GM23338 (cell line): ENCODE results near the gene ITPRIPL2. TPM values are rescaled to one million over a fixed set of nuclear protein-coding genes. Genes with fewer than 3 reads are reported as not detected.

Experiments
- ATAC-seq: fragments of 200-7000 bp; cut with Tn5 transposase; 3 replicates; pipeline ENCODE4 v1.9.1; 2020
- DNase-seq: peaks from one replicate; pipeline ENCODE4 v3.0.0-alpha.2; 2015; ENCODE audit warnings: low spot score
- H2AFZ ChIP-seq: fragments of 200-600 bp; sonication (generic); 2 replicates; pipeline ENCODE4 v1.8.0; 2016; ENCODE audit warnings: antibody characterized with exemption, mild to moderate bottlenecking, moderate library complexity
- H3F3A ChIP-seq: fragments of 200-600 bp; sonication (generic); replicated peaks from 2 replicates; pipeline ENCODE4 v1.8.0; 2017; ENCODE audit warnings: antibody characterized with exemption, mixed run types, low read depth
- H3K27ac ChIP-seq: fragments of 200-600 bp; sonication (generic); 2 replicates; pipeline ENCODE4 v1.6.1; 2016; ENCODE audit warnings: low read depth
- H3K27me3 ChIP-seq: fragments of 200-600 bp; sonication (generic); 2 replicates; pipeline ENCODE4 v1.8.0; 2016; ENCODE audit warnings: mild to moderate bottlenecking, mixed run types, moderate library complexity; ENCODE audit not compliant: insufficient read depth
- H3K36me3 ChIP-seq: fragments of 200-600 bp; sonication (generic); 2 replicates; pipeline ENCODE4 v1.8.0; 2016; ENCODE audit warnings: mild to moderate bottlenecking; ENCODE audit not compliant: insufficient read depth
- H3K4me1 ChIP-seq: fragments of 200-600 bp; sonication (generic); 2 replicates; pipeline ENCODE4 v1.8.0; 2016; ENCODE audit warnings: mild to moderate bottlenecking, moderate library complexity; ENCODE audit not compliant: insufficient read depth
- H3K4me2 ChIP-seq: fragments of 200-600 bp; sonication (generic); 2 replicates; pipeline ENCODE4 v1.7.1; 2017; ENCODE audit warnings: mixed run types
- H3K4me3 ChIP-seq: fragments of 200-600 bp; sonication (generic); 2 replicates; pipeline ENCODE4 v1.6.1; 2016; ENCODE audit warnings: mixed run types
- H3K79me2 ChIP-seq: fragments of 200-600 bp; sonication (generic); replicated peaks from 2 replicates; pipeline ENCODE4 v1.8.0; 2017; ENCODE audit warnings: mild to moderate bottlenecking; ENCODE audit not compliant: insufficient read depth
- H3K9me2 ChIP-seq: fragments of 200-600 bp; sonication (generic); 2 replicates; pipeline ENCODE4 v1.8.0; 2017; ENCODE audit not compliant: insufficient read depth
- H4K20me1 ChIP-seq: fragments of 200-600 bp; sonication (generic); replicated peaks from 2 replicates; pipeline ENCODE4 v1.8.0; 2017; ENCODE audit warnings: mild to moderate bottlenecking; ENCODE audit not compliant: insufficient read depth
- H3K27ac Mint-ChIP-seq: 2 replicates; pipeline ENCODE4 v1.8.0; 2020; ENCODE audit warnings: inconsistent platforms, mild to moderate bottlenecking, moderate library complexity, mixed read lengths
- H3K27me3 Mint-ChIP-seq: 3 replicates; pipeline ENCODE4 v1.8.0; 2022; ENCODE audit warnings: low read depth, mild to moderate bottlenecking, moderate library complexity, mixed read lengths, inconsistent platforms; ENCODE audit not compliant: insufficient read depth, poor library complexity
- H3K36me3 Mint-ChIP-seq: 3 replicates; pipeline ENCODE4 v1.8.0; 2021; ENCODE audit warnings: low read depth, mild to moderate bottlenecking, inconsistent platforms, moderate library complexity, mixed read lengths
- H3K4me1 Mint-ChIP-seq: 3 replicates; pipeline ENCODE4 v1.8.0; 2020; ENCODE audit warnings: mild to moderate bottlenecking, inconsistent platforms, mixed read lengths
- H3K4me3 Mint-ChIP-seq: 3 replicates; pipeline ENCODE4 v1.8.0; 2021; ENCODE audit warnings: moderate library complexity, mild to moderate bottlenecking, inconsistent platforms, mixed read lengths
- H3K9me3 Mint-ChIP-seq: 3 replicates; pipeline ENCODE4 v1.8.0; 2020; ENCODE audit warnings: moderate library complexity, mild to moderate bottlenecking, inconsistent platforms, mixed read lengths
- CREB1 ChIP-seq: fragments of 250-450 bp; sonication (Bioruptor Pico); IDR thresholded peaks from 2 replicates; pipeline ENCODE4 v1.5.0; 2020; ENCODE audit warnings: low read depth, mild to moderate bottlenecking, moderate library complexity
- CTCF ChIP-seq, 2 experiments: fragments of 200-600 bp in 1 of 2; sonication (generic) in 1 of 2; conservative IDR thresholded peaks; 2 replicates each; pipeline versions ENCODE4 v1.5.1 to v1.6.1; 2016 to 2017; ENCODE audit warnings: antibody characterized with exemption in 2 of 2, low read depth in 2 of 2, mild to moderate bottlenecking in 2 of 2, moderate library complexity in 1 of 2
- ETS1 ChIP-seq: IDR thresholded peaks from 2 replicates; pipeline ENCODE4 v1.6.1; 2016; ENCODE audit warnings: antibody characterized with exemption
- EZH2 ChIP-seq: fragments of 200-600 bp; sonication (generic); IDR thresholded peaks from one replicate; pipeline ENCODE4 v1.8.0; 2017; ENCODE audit warnings: antibody characterized with exemption, mild to moderate bottlenecking, low read depth; ENCODE audit not compliant: unreplicated experiment
- EZH2phosphoT487 ChIP-seq: fragments of 200-600 bp; sonication (generic); IDR thresholded peaks from one replicate; pipeline ENCODE4 v1.8.1; 2018; ENCODE audit warnings: antibody characterized with exemption; ENCODE audit not compliant: unreplicated experiment
- JUNB ChIP-seq: IDR thresholded peaks from one replicate; pipeline ENCODE4 v1.6.1; 2016; ENCODE audit warnings: antibody characterized with exemption; ENCODE audit not compliant: unreplicated experiment
- NANOG ChIP-seq: IDR thresholded peaks from 2 replicates; pipeline ENCODE4 v1.6.1; 2016; ENCODE audit warnings: antibody characterized with exemption, borderline replicate concordance
- POLR2AphosphoS5 ChIP-seq: IDR thresholded peaks from 2 replicates; pipeline ENCODE4 v1.6.1; 2016; ENCODE audit warnings: antibody characterized with exemption, low read depth
- REST ChIP-seq: IDR thresholded peaks from one replicate; pipeline ENCODE4 v1.6.1; 2018; ENCODE audit warnings: antibody characterized with exemption; ENCODE audit not compliant: unreplicated experiment
- STAT1 ChIP-seq: IDR thresholded peaks from one replicate; pipeline ENCODE4 v1.6.1; 2016; ENCODE audit warnings: antibody characterized with exemption; ENCODE audit not compliant: unreplicated experiment
- ZNF114 ChIP-seq: fragments of 250-450 bp; sonication (Bioruptor Pico); IDR thresholded peaks from 2 replicates; pipeline ENCODE4 v1.5.0; 2020; ENCODE audit warnings: mild to moderate bottlenecking, moderate library complexity
- ZNF331 ChIP-seq: fragments of 250-450 bp; sonication (Bioruptor Pico); IDR thresholded peaks from 2 replicates; pipeline ENCODE4 v1.5.0; 2020; ENCODE audit warnings: low read depth, mild to moderate bottlenecking, moderate library complexity
- ZNF462 ChIP-seq: fragments of 250-450 bp; sonication (Bioruptor Pico); IDR thresholded peaks from 2 replicates; pipeline ENCODE4 v1.5.0; 2020; ENCODE audit warnings: mild to moderate bottlenecking, moderate library complexity
- polyA plus RNA-seq: library from polyadenylated mRNA; unstranded; fragments of >200 nt; fragmentation: Nextera tagmentation; extraction: Ambion mirVana; gene quantifications from 2 replicates; pipeline ENCODE4 v1.2.1, GENCODE V29; 2016
- total RNA-seq: library from RNA; depleted of rRNA; stranded (reverse); fragments of >200 nt; shearing (Covaris generic); gene quantifications from 2 replicates; pipeline ENCODE4 v1.2.3, GENCODE V29; 2014

ITPRIPL2 gene
- total and polyA plus RNA-seq, 2 experiments from 2014 or later: 0.94 to 8.3 TPM

GRCh38 chr16:19073344-19073743 is 40.4 kb upstream of the ITPRIPL2 start:
- ATAC-seq: no peak
- Mint-ChIP-seq H3K9me3 (no peaks in the 10 kb centered on the region; the same call in 2 of the 3 replicates), H3K4me3 (no peak overlapping the region), H3K4me1 (no peaks in the 10 kb centered on the region; the same call in 2 of the 3 replicates), H3K27me3 (peaks cover 2% of the 10 kb centered on the region), H3K36me3 (peaks cover 16% of the 10 kb centered on the region; the same call in 2 of the 3 replicates), H3K27ac (no peak overlapping the region)
- Histone ChIP-seq H3F3A (0 out of 2 replicates have a peak, but pooled peaks cover under 1% of the 10 kb centered on the region), H3K36me3 (no peaks in the 10 kb centered on the region; the same call in 1 of the 2 replicates), H3K4me1 (no peaks in the 10 kb centered on the region; the same call in 1 of the 2 replicates), H3K4me3 (no peak overlapping the region), H3K27me3 (no peaks in the 10 kb centered on the region), H3K79me2 (peaks cover 9% of the 10 kb centered on the region), H3K27ac (no peak overlapping the region), H3K9me2 (no peaks in the 10 kb centered on the region), H3K4me2 (no peak overlapping the region), H4K20me1 (no peaks in the 10 kb centered on the region), H2AFZ (no peak overlapping the region)
- no peak for DNase-seq
- TF ChIP-seq POLR2AphosphoS5: no peak
- no peak for TF ChIP-seq REST
- no peak for TF ChIP-seq ZNF114 (CRISPR knock-in tag)
- no peak for TF ChIP-seq ZNF462 (CRISPR knock-in tag)
- no peak for TF ChIP-seq EZH2phosphoT487
- no peak for TF ChIP-seq CTCF (conservative IDR thresholded peaks at IDR 0.05; ENCODE audit: low read depth in 2 of 2)
- no peak for TF ChIP-seq CREB1 (CRISPR knock-in tag)
- no peak for TF ChIP-seq JUNB
- TF ChIP-seq ZNF331: no peak
- no peak for TF ChIP-seq ETS1
- no peak for TF ChIP-seq EZH2
- no peak for TF ChIP-seq NANOG
- TF ChIP-seq STAT1: no peak
